Psoas muscle (tissue), 8 donors: ENCODE results near the gene MTRFR. TPM values are rescaled to one million over a fixed set of nuclear protein-coding genes. Genes with fewer than 3 reads are reported as not detected.
"Not testable (repeated sequence)": the region's sequence is repeated elsewhere in the genome, so short reads cannot be mapped to it uniquely, and the experiment has no call there.

ENCODE experiments used
- ATAC-seq, 4 donors: fragments of 200-7000 bp; cut with Tn5 transposase; one replicate each; pipeline ENCODE4 v1.9.1; 2020; ENCODE audit warnings: moderate library complexity in 3 of 4, mild to moderate bottlenecking in 2 of 4
- DNase-seq, 2 donors: peaks; one replicate each; pipeline ENCODE4 v3.0.0-alpha.2; 2020
- H3K27ac ChIP-seq: fragments of 200-600 bp; one replicate; pipeline ENCODE4 v1.8.0; 2022
- H3K27me3 ChIP-seq, 3 donors: fragments of 200-600 bp in 1 of 3; one replicate each; pipeline versions ENCODE4 v1.6.1 to v1.8.0; 2013 to 2022; ENCODE audit warnings: low read length in 2 of 3, mild to moderate bottlenecking in 2 of 3, moderate library complexity in 1 of 3; ENCODE audit not compliant: insufficient read depth in 3 of 3
- H3K36me3 ChIP-seq, 2 donors: fragments of 200-600 bp in 1 of 2; one replicate each; pipeline versions ENCODE4 v1.6.1 to v1.8.0; 2013 to 2022; ENCODE audit warnings: low read depth in 1 of 2, mild to moderate bottlenecking in 1 of 2, moderate library complexity in 1 of 2; ENCODE audit not compliant: insufficient read depth in 1 of 2
- H3K4me1 ChIP-seq: fragments of 200-600 bp; one replicate; pipeline ENCODE4 v1.8.0; 2022
- H3K4me3 ChIP-seq: fragments of 200-600 bp; one replicate; pipeline ENCODE4 v1.8.0; 2022; ENCODE audit warnings: mild to moderate bottlenecking
- H3K9me3 ChIP-seq: fragments of 200-600 bp; one replicate; pipeline ENCODE4 v1.8.0; 2022
- CTCF ChIP-seq: fragments of 200-600 bp; IDR thresholded peaks from one replicate; pipeline ENCODE4 v1.8.0; 2022; ENCODE audit warnings: antibody characterized with exemption
- WGBS, 3 donors: extraction: QIAGEN DNeasy Blood & Tissue Kit; methylation state at CpG; one replicate each; pipeline versions ENCODE4 v1.1.6 to v1.1.7; 2013; 5-methylcytosine and 5-hydroxymethylcytosine counted together
- intact Hi-C, 2 donors: fragments of 100-400 bp; cut with DNase I; formaldehyde crosslinking; loops; one replicate each; pipeline versions ENCODE4 v1.11.0 to v1.14.2; 2022
- polyA plus RNA-seq, 3 donors: library from polyadenylated mRNA; stranded (reverse); fragments of 200-250 nt; gene quantifications; one replicate each; pipeline ENCODE4 v1.2.3, GENCODE V29; 2013
- total RNA-seq, 4 donors: library from RNA; stranded (reverse); fragmentation: NEBNext Ultra II Directional in 2 of 4; extraction: Animal tissue kit (Norgen Biotek cat#: 25700) in 2 of 4; gene quantifications; one replicate each; pipeline versions ENCODE4 v1.2.1 to v1.2.4, GENCODE V29; 2021 to 2023
- donor health status: healthy with polysubstance abuse.
- donor health status: DM: no; HTN: no; CAD: no; lungs with moderate emphysema.
- donor health status: Bipolar disorder and iron deficiency.
- donor health status: healthy.
- donor health status: DM: yes; HTN: yes; CAD: no.
- donor health status: DM: no; HTN: no; CAD: no.
- donor health status: DM: no; HTN: no; CAD: no.
- donor health status: DM: yes; HTN: yes; CAD: no.

MTRFR gene
- total and polyA plus RNA-seq, 7 donors: 6.4 to 10.9 (median 8.3) TPM

GRCh38 chr12:123245678-123246077 lies 12.4 kb downstream of the MTRFR start:
- Histone ChIP-seq H3K36me3 (peaks cover 0 to 12% of the 10 kb centered on the region in 2 donors), H3K4me3 (no peak overlapping the region), H3K27me3 (no peaks in the 10 kb centered on the region), H3K9me3 (no peaks in the 10 kb centered on the region), H3K4me1 (peaks cover 19% of the 10 kb centered on the region), H3K27ac (no peak overlapping the region)
- intact Hi-C loops: no loop called here
- 90 to 93% (median 92%) methylated on average over 3 of the region's 3 CpGs for WGBS, 3 donors
- no peak for TF ChIP-seq CTCF
- no peak for DNase-seq
- ATAC-seq: no peak

- DNase-seq, intact Hi-C loops, H3K27ac ChIP-seq, H3K27me3 ChIP-seq, H3K9me3 ChIP-seq, ATAC-seq, H3K4me3 ChIP-seq, H3K36me3 ChIP-seq: not testable (repeated sequence)
- WGBS, 3 donors: 95 to 99% (median 98%) methylated on average over 2 of the region's 2 CpGs
- H3K4me1 ChIP-seq: peaks cover 19% of the 10 kb centered on the region
These were observed 14.9 kb downstream of the MTRFR start for GRCh38 chr12:123248129-123248528.

GRCh38 chr12:123248996-123249741 lies 15.9 kb downstream of the MTRFR start:
- intact Hi-C loops, H3K9me3 ChIP-seq, H3K27ac ChIP-seq, ATAC-seq, H3K27me3 ChIP-seq, H3K4me3 ChIP-seq, DNase-seq: not testable (repeated sequence)
- H3K36me3 ChIP-seq: peaks cover 0 to 15% of the 10 kb centered on the region in 2 donors
- 95 to 98% (median 96%) methylated on average over 23 to 26 of the region's 26 CpGs for WGBS, 3 donors
- H3K4me1 ChIP-seq: peaks cover 21% of the 10 kb centered on the region

DNA sequence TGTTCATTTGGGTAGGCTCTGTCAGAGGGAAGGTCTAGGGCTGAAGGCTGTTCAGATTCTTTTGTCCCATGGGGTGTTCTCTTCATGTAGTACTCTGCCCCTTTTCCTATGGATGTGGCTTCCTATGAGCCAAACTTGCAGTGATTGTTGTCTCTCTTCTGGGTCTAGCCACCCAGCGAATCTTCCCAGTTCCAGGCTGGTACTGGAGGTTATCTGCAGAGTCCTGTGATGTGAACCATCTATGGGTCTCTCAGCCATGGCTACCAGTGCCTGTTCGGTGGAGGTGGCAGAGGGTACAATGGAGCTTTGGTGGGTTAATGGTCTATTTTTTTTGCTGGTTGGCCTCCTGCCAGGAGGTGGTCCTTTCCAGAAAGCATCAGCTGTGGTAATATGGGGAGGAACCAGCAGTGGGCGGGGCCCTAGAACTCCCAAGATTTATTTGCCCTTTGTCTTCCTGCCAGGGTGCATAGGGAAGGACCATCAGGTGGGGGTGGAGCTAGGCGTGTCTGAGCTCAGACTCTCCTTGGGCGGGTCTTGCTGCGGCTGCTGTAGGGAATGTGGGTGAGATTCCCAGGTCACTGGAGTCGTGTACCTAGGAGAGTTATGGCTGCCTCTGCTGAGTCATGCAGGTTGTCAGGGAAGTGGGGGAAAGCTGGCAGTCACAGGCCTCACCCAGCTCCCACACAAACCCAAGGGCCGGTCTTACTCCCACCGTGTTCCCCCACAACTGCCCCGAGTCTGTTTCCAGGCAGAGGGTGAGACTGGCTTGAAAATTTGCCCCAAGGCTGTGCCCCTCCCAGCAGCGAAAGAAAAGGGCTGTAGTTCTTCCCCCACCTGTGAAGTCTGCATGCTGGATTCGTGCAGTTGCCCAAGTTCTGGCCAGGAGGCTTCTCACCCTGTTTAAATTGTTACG lies 17.5 kb downstream of the MTRFR start:
- Histone ChIP-seq H3K36me3 (peaks cover 0 to 30% of the 10 kb centered on the region in 2 donors), H3K9me3 (no peaks in the 10 kb centered on the region), H3K4me3 (peak overlapping the region; percentile 24), H3K27me3 (no peaks in the 10 kb centered on the region), H3K27ac (peak overlapping the region; percentile 57), H3K4me1 (peaks cover 24% of the 10 kb centered on the region)
- TF ChIP-seq CTCF: no peak
- ATAC-seq: peak in 2 of 4 donors; percentile 26 to 54
- intact Hi-C loops: no loop called here
- 67 to 85% (median 75%) methylated on average over 13 of the region's 13 CpGs for WGBS, 3 donors
- no peak for DNase-seq

DNA sequence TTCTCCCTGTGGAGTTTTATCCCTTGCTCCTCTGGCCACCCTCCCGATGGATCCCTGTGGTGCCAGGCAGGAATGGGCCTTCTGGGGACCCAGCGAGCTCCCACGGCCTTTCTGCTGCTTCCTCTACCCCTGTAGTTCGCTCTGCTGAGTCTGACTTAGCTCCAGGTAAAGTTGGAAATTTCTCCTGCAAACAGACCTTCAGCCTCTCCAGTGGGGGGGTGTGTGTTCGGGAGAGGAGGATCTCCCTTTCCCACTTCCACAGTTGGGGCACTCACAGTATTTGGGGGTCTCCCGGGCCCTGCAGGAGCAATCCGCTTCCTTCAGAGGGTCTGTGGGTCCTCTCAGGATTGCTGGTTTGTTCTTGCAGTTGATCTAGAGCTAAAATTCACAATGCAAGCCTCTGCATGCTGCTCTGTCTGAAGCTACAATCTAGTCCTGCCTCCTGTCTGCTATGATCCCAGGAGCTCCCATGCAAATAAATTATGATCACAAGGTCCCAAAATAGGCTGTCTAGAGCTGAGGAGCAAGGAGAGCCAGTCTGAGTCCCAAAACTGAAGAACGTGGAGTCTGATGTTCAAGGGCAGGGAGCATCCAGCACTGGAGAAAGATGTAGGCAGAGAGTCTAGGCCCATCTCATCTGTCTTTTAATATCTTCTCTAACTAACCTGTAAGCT lies 18.3 kb downstream of the MTRFR start:
- no peaks in the 10 kb centered on the region for H3K27me3 ChIP-seq
- TF ChIP-seq CTCF: no peak
- peak; percentile 42 to 72 (median 67) for ATAC-seq
- H3K4me3 ChIP-seq: peak overlapping the region; percentile 24
- WGBS, 3 donors: 77 to 92% (median 77%) methylated on average over 8 of the region's 8 CpGs
- H3K27ac ChIP-seq: peak overlapping the region; percentile 57
- peaks cover 24% of the 10 kb centered on the region for H3K4me1 ChIP-seq
- intact Hi-C loops: no loop called here
- no peaks in the 10 kb centered on the region for H3K9me3 ChIP-seq
- peaks cover 0 to 39% of the 10 kb centered on the region in 2 donors for H3K36me3 ChIP-seq
- no peak for DNase-seq

DNA sequence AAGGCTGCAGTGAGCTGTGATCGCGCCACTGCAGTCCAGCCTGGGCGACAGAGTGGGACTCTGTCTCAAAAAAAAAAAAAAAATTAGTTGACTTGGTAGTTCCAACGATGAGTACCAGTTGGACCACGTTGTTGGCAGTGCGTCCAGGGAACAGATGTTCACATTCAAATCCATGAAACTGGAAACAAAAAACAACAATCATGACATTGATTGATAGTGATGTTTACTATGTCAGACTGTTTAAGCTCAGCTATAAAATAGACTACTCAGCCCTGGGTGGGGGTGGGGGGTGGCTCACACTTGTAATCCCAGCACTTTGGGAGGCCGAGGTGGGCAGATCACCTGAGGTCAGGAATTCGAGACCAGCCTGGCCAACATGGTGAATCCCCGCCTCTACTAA lies 19.1 kb downstream of the MTRFR start:
- H3K27me3 ChIP-seq, DNase-seq, H3K4me3 ChIP-seq, intact Hi-C loops, H3K9me3 ChIP-seq, ATAC-seq: not testable (repeated sequence)
- peaks cover 0 to 46% of the 10 kb centered on the region in 2 donors for H3K36me3 ChIP-seq
- 50 to 66% (median 56%) methylated on average over 9 of the region's 9 CpGs for WGBS, 3 donors
- H3K4me1 ChIP-seq: peaks cover 24% of the 10 kb centered on the region
- H3K27ac ChIP-seq: peak overlapping the region; percentile 57
